HG03066 (cell line): ENCODE results near the gene PPP1R7.

Experiments
- ATAC-seq: cut with Tn5 transposase; IDR thresholded peaks from one replicate; pipeline ENCODE4 v1.9.1; 2021; ENCODE audit warnings: low read depth; ENCODE audit not compliant: unreplicated experiment

The PPP1R7 gene

DNA sequence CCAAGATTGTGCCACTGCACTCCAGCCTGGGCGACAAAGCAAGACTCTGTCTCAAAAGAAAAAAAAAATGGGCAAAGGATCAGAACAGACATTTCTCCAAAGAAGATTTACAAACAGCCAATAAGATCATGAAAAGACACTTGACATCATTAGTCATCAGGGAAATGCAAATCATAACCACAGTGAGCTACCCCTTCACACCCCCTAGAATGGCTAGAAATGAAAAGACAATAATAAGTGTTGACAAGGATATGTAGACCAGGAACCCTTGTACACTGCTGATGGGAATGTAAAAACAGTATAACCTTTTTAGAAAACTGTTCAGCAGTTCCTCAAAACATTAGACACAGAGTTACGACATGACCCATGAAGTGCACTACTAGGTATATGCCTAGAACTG is 29.8 kb upstream of the PPP1R7 start:
- ATAC-seq: no peak

GRCh38 chr2:241121008-241121407 is 29.3 kb upstream of the PPP1R7 start:
- no peak for ATAC-seq

DNA sequence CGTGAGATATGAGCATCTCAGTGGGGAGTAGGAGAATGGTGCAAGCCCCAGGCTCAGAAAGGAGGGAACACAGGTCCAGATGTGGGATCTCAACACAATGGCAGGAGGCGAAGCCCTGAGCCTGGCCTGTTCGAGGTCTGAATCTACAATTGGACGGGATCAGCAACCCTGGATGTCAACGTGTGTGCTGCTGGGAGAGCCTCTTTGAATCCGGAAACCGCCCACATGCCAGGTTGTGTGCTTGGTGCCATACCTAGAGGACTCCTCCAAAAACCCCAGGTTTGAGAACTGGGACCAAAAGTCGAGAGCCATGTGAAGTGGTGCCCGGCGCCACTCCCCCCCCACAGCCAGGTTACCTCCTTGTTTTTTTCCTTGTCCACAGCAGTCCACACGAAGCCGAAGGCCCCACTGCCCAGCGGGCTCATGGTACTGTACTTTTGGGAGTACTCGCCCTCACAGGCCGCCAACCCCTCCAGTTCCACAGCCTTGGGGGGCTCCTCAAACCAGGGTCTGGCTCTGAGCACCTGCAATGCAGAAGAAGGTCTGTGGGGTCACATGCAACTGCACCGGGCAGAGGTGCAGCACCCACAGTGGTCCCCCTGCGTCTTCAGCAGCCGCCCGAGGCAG is 27.8 kb upstream of the PPP1R7 start:
- ATAC-seq: no peak

- no peak for ATAC-seq
These were observed 26.3 kb upstream of the PPP1R7 start for GRCh38 chr2:241123816-241124536.

DNA sequence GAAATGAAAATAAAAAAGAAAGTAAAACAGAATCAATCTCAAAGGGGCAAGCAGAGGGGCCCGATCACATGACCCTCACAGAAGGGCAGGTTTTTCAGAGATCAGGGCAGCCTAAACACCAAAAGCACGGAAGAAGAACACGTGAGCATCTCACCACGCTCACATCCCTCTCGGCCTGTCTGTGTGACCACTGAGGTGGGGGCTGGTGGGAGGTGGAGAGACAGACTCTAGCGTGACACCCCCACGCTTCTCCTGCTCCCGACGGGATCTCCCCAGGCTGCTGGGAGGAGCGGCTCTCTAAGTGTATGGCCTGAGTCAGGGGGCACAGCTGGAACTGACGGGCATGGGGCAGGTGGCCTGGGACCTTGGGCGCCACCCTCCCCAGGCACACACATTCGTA is 24.6 kb upstream of the PPP1R7 start:
- ATAC-seq: no peak

- ATAC-seq: no peak
These were observed 24.1 kb upstream of the PPP1R7 start for GRCh38 chr2:241126201-241126611.

GRCh38 chr2:241126771-241127202 is 23.5 kb upstream of the PPP1R7 start:
- ATAC-seq: no peak

GRCh38 chr2:241128266-241128665 is 22.0 kb upstream of the PPP1R7 start:
- no peak for ATAC-seq

- ATAC-seq: no peak
These were observed 21.0 kb upstream of the PPP1R7 start for GRCh38 chr2:241129086-241129871.

- no peak for ATAC-seq
These were observed 20.0 kb upstream of the PPP1R7 start for GRCh38 chr2:241130316-241130715.

GRCh38 chr2:241131531-241131930 is 18.7 kb upstream of the PPP1R7 start:
- no peak for ATAC-seq

DNA sequence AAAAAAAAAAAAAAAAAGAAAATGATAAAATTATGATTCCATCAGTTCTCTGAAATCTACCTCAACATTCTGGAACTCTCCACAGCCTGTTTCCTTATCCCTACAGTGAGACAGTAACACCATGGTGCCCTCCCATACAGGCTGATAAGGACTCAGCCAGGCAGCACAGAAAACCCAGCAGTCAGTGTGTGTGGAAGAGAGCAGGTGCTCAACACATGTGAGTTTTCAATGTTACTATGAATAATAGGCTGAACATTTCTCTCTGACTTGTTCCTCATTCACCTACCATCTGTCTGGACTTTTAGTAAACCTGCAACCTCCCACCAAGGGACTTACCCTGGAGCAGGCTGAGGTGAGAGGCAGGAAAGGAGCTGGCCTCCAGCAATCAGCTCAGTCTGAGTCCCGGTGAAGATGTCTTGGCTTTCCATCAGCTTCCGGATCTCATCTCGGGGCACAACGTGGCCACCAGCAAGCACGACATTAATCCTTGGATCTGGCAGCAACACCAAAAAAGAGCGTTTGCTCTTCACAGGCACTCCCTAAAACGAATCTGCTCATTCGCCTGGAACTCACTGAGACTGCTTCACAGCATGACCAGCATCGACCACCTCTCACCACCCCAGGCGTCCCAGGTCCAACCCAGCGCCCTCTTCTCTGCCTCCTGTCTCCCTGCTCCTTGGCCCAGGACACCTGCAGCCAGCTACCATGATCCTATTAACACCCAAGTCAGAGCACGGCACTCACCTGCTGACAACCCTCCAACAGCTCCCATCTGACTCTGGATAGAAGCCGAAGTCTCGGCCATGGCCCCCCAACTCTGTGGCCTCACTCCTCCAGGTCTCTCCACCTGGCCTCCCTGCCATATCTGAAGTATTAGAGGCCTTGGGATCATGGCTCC is 17.5 kb upstream of the PPP1R7 start:
- no peak for ATAC-seq

- no peak for ATAC-seq
These were observed 16.8 kb upstream of the PPP1R7 start for GRCh38 chr2:241133436-241133820.

GRCh38 chr2:241134711-241135110 is 15.6 kb upstream of the PPP1R7 start:
- no peak for ATAC-seq

DNA sequence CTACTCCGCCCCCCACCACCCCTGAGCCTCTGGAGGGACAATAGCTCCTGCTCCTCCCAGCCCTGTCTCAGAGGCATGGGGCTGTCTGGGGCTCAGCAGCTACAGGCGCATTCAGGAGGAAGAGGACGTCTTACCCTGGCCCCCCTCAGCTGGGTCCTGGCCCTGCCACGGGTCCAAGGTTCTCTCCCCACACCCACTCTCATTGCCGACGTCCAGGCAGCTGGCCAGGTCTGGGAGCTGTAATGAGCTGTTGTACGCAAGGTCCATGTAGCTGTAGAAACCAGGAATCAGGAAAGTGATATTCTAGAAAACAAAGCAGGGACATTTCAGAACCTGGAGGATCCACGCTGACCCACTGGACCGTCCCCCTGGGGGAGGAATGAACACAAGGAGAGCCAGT is 14.5 kb upstream of the PPP1R7 start:
- no peak for ATAC-seq

GRCh38 chr2:241136191-241136590 is 14.1 kb upstream of the PPP1R7 start:
- ATAC-seq: no peak

GRCh38 chr2:241136661-241137260 is 13.5 kb upstream of the PPP1R7 start:
- no peak for ATAC-seq

DNA sequence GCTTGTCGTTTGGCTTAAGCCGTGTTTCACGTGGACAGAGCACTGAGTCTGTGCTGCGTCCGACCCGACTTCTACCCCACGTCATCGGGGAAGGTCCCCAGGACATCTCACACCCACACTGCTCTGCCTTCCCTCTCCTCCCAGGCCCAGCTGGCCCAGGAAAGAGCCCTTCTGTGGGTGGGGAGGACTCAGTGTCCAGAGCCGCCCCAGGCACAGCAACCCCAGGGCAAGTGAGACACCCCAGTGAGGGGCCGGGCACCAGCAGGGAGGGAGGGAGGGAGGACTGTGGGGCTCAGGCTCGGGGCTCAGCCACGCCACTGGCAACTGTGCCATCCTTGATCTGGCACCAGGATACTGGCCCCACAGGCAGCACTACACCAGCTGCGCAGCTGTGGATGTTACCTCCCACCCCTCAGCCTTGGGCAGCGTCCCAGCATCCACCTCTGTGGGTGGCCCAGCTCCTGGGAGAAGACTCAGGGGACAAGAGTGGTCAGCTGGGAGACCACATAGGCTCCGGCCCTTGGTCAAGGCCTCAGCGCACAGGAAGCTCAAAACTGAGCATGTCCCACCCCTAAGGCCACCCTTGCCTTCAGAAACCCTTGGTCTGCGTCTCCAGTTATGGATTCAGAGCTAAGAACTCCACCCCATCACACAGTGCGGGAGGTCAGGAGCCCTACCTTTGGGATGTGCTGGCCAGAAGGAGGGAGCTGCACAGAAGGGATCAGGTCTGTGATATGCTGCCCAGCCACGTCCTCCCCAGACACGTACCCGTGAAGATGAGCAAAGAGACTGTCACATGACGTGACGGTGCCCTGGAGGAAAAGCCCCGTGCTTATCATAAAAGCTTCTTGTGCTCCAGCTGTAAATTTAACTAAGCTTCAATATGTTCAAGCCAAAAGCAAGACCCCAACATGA is 12.7 kb upstream of the PPP1R7 start:
- no peak for ATAC-seq

- ATAC-seq: no peak
These were observed 11.8 kb upstream of the PPP1R7 start for GRCh38 chr2:241138471-241138870.
